Vagina (tissue), 2 donors: Measurements from ENCODE around the gene PLEKHA5.

ENCODE experiments used
- POLR2AphosphoS5 ChIP-seq, 2 donors: sonication (generic); formaldehyde crosslinking; IDR thresholded peaks; one replicate each; pipeline ENCODE4 v1.9.0; 2017; ENCODE audit warnings: antibody characterized with exemption in 2 of 2, mild to moderate bottlenecking in 2 of 2, low read depth in 1 of 2; ENCODE audit not compliant: insufficient read depth in 1 of 2
- TF ChIP-seq, protein P1 (sequence below), 3 experiments: fragments of 450-650 bp in 2 of 3; fragments of 200-600 bp in 1 of 3; sonication (generic) in 1 of 3; IDR thresholded peaks; one replicate each; pipeline ENCODE4 v1.5.1; 2017 to 2019; ENCODE audit warnings: antibody characterized with exemption in 3 of 3, mild to moderate bottlenecking in 2 of 3, moderate library complexity in 2 of 3

DNA sequence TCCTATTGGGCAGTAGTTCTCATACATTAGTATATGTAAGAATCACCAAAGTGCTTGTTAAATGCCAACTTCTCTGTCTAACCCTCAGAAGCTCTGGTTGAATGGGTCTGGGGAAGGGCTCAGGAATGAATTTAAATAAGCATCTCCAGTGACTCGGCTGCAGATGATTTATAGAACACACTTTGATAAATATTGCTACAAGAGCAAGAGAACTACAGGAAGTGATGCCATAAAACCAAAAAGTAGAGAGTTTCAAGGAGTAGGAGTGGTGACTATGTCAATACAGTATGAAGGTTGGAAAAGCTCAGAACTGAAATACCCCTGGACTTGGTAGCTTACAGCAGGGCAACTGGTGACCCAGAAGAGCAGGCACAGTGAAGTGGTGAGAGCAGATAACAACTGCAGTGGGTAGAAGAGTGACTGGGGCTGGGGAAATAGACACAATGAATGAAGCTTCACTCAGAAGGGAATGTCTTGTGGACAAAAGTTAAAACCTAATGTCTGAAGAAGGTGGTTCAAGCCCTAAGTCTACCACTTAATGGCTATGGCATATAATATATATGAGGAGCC lies 8.0 kb upstream of the PLEKHA5 start:
- TF ChIP-seq POLR2AphosphoS5 (IDR thresholded peaks at IDR 0.05; ENCODE audit: insufficient read depth in 1 of 2, low read depth in 1 of 2): no peak
- TF ChIP-seq, protein P1, sequence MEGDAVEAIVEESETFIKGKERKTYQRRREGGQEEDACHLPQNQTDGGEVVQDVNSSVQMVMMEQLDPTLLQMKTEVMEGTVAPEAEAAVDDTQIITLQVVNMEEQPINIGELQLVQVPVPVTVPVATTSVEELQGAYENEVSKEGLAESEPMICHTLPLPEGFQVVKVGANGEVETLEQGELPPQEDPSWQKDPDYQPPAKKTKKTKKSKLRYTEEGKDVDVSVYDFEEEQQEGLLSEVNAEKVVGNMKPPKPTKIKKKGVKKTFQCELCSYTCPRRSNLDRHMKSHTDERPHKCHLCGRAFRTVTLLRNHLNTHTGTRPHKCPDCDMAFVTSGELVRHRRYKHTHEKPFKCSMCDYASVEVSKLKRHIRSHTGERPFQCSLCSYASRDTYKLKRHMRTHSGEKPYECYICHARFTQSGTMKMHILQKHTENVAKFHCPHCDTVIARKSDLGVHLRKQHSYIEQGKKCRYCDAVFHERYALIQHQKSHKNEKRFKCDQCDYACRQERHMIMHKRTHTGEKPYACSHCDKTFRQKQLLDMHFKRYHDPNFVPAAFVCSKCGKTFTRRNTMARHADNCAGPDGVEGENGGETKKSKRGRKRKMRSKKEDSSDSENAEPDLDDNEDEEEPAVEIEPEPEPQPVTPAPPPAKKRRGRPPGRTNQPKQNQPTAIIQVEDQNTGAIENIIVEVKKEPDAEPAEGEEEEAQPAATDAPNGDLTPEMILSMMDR (IDR thresholded peaks at IDR 0.05): no peak
